Activated CD8-positive, alpha-beta memory T cell treated with anti-CD3 and anti-CD28 coated beads, Interleukin-2, amount 50 U/mL, for 1 hour (primary cell): ENCODE results near the gene PSME3IP1.
"Not testable (repeated sequence)": the region's sequence is repeated elsewhere in the genome, so short reads cannot be mapped to it uniquely, and the experiment has no call there.

Experiments used
- DNase-seq: peaks from one replicate; pipeline ENCODE4 v3.0.0-alpha.2; 2020; ENCODE audit errors: extremely low read depth

The PSME3IP1 gene

GRCh38 chr16:57200321-57200720, 14.5 kb upstream of the PSME3IP1 start:
- DNase-seq: not testable (repeated sequence)

- DNase-seq: no peak
These were observed 10.9 kb upstream of the PSME3IP1 start for GRCh38 chr16:57196753-57197152.

GRCh38 chr16:57196286-57196685, 10.4 kb upstream of the PSME3IP1 start:
- DNase-seq: no peak

- no peak for DNase-seq
These were observed 8.7 kb upstream of the PSME3IP1 start for GRCh38 chr16:57194512-57194911.

GRCh38 chr16:57192720-57193486, 7.1 kb upstream of the PSME3IP1 start:
- no peak for DNase-seq

- DNase-seq: no peak
These were observed 6.3 kb upstream of the PSME3IP1 start for GRCh38 chr16:57192146-57192545.

- DNase-seq: no peak
These were observed 5.3 kb upstream of the PSME3IP1 start for GRCh38 chr16:57191056-57191571.

GRCh38 chr16:57190136-57190535, 4.3 kb upstream of the PSME3IP1 start:
- no peak for DNase-seq

- not testable (repeated sequence) for DNase-seq
These were observed 3.7 kb upstream of the PSME3IP1 start for GRCh38 chr16:57189527-57189926.

- no peak for DNase-seq
These were observed 2.8 kb upstream of the PSME3IP1 start for GRCh38 chr16:57188711-57189002.

- DNase-seq: not testable (repeated sequence)
These were observed 2.3 kb upstream of the PSME3IP1 start for GRCh38 chr16:57187902-57188710.

GRCh38 chr16:57186872-57187854, 1.3 kb upstream of the PSME3IP1 start:
- DNase-seq: no peak

- no peak for DNase-seq
These were observed 344 bp downstream of the PSME3IP1 start for GRCh38 chr16:57185446-57185944.

- DNase-seq: no peak
These were observed 873 bp downstream of the PSME3IP1 start for GRCh38 chr16:57184887-57185445.

GRCh38 chr16:57184113-57184512, 1.7 kb downstream of the PSME3IP1 start:
- DNase-seq: no peak

GRCh38 chr16:57179215-57179828, 6.5 kb downstream of the PSME3IP1 start:
- DNase-seq: no peak

- DNase-seq: no peak
These were observed 7.0 kb downstream of the PSME3IP1 start for GRCh38 chr16:57178793-57179212.

- DNase-seq: no peak
These were observed 7.6 kb downstream of the PSME3IP1 start for GRCh38 chr16:57178196-57178595.

- no peak for DNase-seq
These were observed 9.9 kb downstream of the PSME3IP1 start for GRCh38 chr16:57175896-57176295.

GRCh38 chr16:57172721-57173290, 13.0 kb downstream of the PSME3IP1 start:
- no peak for DNase-seq
